Neural progenitor cell (in vitro differentiated cells): ENCODE results near the gene DOP1B.

Experiments used
- CTCF ChIP-seq: fragments of 200-600 bp; sonication (generic); IDR thresholded peaks from 2 replicates; pipeline ENCODE4 v1.5.1; 2017; ENCODE audit warnings: antibody characterized with exemption, mild to moderate bottlenecking
- EZH2 ChIP-seq: fragments of 200-600 bp; sonication (generic); IDR thresholded peaks from 2 replicates; pipeline ENCODE4 v1.6.1; 2017; ENCODE audit warnings: antibody characterized with exemption, mild to moderate bottlenecking, moderate library complexity
- EZH2phosphoT487 ChIP-seq: fragments of 200-600 bp; sonication (generic); IDR thresholded peaks from 2 replicates; pipeline ENCODE4 v1.6.1; 2017; ENCODE audit warnings: antibody characterized with exemption

GRCh38 chr21:36188937-36189336 is 32.3 kb downstream of the DOP1B start:
- TF ChIP-seq EZH2 (no peak), CTCF (no peak), EZH2phosphoT487 (no peak)
